Activated CD4-positive, CD25-positive, alpha-beta regulatory T cell treated with anti-CD3 and anti-CD28 coated beads, Interleukin-2, amount 50 U/mL, for 16 hours (primary cell): ENCODE results near the gene DENND1C.
"Not testable (repeated sequence)": the region's sequence is repeated elsewhere in the genome, so short reads cannot be mapped to it uniquely, and the experiment has no call there.

Experiments used
- DNase-seq: peaks from one replicate; pipeline ENCODE4 v3.0.0-alpha.2; 2020; ENCODE audit warnings: low read depth, low spot score

Gene DENND1C

DNA sequence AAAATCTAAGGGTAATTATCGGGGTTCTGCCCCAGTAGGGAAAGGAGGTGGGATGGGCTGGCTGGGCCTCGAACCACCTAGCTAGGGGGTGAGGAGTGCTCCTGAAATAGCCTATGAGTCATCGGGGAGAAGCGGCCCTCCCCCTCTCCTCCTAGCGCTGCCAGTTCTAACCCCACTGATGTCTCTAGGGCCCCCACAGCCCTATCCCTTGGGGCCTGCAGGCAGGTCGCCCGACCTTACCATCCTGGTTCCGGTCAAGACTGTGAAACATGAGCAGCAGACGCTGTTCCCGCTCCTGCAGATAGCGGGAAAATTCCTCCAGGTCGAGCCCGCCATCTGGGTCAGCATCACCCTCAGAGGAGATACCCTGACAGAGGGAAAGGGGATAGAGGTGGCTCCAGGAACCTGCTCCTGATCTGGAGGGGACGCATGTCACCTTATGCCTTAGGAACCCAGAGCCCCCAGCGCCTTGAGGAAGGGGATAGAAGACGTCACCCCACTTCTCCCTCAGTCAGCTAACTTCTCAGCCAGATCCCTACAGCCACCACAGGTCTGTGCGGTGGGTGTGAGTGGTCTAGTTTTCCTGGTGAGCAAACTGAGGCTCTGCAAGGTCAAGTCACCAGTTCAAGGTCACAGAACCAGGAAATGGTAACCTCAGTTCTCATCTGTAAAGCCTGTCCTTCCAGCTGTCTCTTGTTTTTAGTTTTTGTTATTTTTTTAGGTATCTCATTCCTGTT lies 23.5 kb downstream of the DENND1C start:
- no peak for DNase-seq

DNA sequence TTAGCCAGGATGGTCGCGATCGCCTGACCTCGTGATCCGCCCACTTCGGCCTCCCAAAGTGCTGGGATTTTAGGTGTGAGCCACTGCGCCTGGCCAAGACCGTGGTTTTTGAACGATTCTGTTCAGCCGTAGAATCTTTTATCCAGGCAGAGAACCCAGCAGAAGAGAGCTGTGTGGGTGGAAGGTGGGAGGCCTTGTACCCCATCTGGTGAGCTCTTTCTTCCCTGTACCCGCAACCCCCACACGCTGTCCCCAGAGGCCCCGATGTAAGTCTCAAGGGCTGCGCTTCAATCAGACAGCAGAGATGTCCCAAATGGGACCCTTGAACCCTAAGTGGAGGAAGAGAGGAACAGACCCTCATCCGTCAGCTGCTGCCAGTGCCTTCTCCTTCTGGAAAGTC lies 25.7 kb downstream of the DENND1C start:
- no peak for DNase-seq

DNA sequence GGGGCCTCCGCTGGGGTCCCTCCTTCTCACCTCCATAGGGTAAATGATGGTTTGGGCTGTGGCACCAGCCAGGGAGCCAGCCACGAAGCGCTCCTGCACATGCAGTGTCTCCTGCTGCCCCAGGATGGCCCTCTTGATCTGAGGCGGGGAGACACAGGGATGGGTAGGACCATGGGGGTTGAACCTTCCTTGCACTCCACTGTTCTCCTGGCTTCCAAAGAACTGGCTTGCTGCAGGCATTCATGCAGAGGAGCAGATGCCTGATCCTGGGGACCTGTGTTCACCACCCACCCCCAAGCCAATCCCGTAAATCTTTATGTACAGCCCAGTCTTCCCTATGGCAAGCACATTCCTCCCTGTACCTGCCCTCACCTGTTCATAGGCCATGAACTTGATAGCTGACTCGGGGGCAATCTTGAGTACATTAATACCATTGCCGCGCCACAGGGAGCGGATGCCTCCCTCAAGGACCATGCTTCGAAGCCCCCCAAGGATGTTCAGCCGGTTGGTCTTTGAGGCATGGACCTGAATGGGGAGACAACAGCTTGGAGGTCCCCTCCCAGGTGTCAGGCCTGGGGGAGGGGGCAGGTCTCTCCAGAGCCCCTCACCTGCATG lies 27.5 kb downstream of the DENND1C start:
- no peak for DNase-seq

DNA sequence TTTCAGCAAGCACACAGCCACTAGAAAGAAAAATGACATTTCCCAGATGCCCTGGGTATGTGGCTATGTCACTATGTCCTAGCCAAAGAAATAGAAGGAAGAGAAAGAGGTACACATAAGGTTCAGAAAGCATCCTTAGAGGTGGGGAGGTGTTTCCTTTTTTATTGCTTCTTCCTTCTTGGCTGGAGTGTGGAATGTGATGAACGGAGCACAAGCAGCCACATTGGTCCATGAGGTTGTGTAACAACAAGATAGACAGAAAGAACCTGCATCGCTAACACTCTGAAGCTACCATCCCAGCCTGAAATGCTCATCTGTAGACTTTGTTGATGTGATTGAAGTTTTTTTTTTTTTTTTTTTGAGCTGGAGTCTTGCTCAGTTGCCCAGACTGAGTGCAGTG lies 28.7 kb downstream of the DENND1C start:
- DNase-seq, result no peak

DNA sequence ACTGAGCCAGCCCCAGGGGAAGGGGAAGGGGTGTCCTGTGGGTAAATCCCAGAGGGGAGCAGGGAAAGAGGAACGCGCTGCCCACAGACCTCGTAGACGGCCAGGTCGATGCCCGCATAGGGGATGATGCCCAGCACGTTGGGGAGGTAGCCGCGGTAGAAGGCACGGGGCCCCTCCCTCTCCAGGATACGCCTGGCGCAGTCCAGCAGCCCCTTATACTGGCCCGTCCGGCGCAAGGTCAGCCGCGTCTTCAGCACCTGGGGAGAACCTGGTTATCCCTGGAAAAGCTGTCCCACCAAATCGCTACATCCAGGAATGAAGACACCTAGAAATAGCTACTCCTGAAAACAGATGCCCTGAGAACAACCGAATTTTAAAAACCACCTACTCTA lies 29.4 kb downstream of the DENND1C start:
- DNase-seq, result no peak

DNA sequence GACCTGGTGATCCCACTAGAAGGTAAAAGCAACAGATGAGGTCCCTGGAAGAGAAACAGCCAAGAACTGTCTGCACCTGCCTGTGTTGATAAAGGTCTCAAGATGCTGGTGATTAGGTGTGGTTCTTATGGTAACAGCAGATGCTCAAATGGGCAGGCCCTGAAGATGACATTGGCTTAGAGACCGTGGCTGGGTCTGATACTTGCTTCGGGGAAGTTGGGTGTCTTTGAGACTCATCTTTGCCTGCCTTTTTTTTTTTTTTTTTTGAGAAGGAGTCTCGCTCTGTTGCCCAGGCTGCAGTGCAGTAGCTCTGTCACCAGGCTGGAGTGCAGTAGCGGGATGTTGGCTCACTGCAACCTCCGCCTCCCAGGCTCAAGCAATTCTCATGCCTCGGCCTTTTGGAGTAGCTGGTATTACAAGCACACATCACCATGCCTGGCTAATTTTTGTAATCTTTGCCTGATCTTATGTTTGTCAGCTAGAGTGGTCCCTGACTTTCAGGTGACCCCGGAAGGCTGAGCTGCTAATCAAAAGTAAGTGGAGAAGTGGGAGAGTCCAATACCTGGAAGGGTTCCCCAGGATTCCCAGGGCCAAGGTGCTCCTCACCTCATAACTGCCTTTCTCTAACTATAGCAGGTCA lies 29.9 kb downstream of the DENND1C start:
- no peak for DNase-seq

DNA sequence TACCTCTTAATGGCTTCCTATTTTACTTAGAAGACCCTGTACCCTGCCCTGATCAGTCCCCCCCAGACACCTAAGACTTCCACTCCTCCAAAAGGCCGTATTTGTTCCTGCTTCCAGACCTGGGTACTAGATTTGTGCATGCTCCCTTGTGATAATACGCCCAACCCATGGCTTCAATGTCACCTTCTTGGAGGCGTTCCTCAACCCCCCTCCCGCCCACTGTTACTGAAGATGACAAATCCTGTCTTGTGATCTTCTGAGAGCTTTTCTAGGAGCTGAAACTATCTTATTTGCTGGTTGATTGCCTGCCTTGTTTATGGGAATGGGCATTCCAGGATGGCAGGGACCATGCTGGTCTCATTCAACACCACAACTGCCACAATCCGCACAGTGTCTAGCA lies 31.4 kb downstream of the DENND1C start:
- DNase-seq, result no peak

DNA sequence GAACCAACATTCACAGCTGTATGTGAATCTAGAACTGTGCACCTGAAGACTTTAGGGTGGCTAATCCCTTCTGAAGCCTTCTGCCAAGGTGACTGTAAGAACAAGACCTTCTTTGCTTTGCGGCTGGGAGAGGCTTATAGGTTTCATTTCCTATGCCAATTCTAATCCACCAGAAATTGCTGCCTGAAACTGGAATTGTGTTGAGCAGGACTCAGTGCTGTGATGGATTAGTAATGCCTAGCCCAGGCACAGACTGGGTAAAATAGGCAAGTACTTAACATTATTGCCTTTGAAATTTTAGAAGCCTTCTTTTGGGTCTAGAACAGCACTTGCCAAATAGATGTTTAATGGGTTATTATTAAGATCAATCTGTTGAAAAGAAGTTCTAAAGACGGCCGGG lies 33.5 kb downstream of the DENND1C start:
- no peak for DNase-seq

DNA sequence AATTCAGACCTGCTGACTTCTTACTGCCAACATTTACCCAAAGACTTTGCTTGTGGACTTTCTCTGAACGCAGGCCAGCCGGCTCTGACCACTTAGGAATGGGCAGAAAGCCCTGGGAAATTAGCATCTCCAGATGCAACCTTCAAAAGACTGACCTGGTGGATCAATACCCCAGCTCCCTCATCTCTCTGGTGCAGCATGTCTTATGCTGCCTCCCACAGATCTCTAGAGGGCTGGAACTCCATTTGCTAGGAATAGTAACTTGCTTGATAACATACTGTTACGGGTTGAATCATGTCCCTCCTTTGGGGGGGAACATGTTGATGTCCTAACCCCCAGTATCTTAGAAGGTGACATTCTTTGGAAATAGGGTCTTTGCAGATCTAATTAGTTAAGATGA lies 35.1 kb downstream of the DENND1C start:
- no peak for DNase-seq

DNA sequence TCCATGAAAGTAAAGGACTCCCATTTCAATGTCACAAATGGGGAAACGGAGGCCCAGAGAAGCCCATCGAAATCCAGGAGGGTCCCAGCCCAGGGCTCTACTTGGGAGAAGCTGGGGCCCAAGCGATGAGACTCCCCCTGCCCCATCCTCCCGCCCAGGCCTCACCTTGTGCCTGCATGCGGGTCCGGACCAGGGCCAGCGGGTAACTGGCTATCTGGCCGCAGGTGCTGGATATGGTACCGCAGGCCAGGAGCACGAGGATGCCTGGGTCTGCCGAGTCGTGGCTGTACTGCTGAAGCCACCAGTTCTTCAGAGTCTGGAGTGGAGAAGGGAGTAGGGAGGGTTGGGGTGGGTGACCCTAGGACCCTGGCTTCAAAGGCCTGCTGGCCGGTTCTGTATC lies 37.6 kb downstream of the DENND1C start:
- no peak for DNase-seq

DNA sequence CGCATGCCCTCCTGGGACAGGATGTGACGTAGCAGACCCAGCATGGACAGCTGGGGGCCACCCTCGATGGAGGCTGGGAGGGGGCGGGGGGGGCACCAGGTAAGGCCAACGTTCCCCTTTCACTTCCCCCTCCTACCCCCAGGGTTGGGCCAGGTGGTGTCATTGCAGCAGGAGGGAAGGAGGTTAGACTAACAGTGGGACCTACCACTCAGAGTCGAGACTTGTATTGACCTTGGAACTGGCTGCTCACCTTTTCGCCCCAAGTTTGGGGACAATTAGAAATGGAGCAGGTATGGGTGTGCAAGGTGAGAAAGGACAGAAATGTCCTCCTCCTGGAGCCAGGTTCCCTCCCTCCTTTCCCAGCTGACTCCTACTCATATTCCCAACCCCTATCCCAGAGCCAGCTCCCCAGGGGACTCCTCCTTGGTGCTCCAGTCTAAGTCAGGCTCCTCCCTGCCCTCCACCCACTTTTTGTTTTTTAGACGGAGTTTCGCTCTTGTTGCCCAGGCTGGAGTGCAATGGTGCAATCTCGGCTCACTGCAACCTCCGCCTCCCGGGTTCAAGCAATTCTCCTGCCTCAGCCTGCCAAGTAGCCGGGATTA lies 39.4 kb downstream of the DENND1C start:
- DNase-seq, result no peak

DNA sequence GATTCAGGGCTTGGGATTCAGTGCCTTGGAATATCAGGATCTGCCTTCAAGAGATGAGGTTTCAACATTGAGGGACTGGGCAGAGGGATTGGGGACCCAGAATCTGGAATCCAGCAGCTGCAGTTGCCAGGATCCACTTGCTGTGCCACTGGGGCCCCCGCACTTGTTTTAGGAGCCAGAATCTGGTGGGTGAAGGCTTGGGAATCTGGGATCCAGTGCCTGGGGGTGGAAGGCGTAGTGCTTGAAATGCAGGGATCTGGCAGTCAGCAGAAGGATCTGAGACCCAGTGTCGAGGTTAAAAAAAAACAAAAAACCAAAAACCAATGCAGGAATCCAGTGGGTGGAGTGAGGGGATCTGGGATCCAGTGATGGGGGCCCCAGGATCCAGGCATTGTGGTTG lies 40.7 kb downstream of the DENND1C start:
- DNase-seq, result no peak

DNA sequence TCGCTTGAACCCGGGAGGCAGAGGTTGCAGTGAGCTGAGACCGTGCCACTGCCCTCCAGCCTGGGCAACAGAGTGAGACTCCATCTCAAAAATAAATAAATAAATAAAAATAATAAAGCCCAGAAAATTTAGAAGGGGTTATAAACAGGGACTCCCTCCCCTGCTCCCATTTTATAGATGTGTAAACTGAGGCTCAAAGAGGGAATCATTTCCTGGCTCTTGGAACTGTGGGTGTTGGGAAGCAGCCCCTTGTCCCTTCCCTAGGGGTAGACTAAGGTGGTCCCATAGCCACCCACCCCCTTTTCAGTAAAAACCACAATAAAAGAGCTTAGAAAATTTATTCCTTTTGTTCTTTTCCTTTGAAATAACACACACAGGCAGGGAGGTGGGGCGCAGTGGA lies 41.8 kb downstream of the DENND1C start:
- no peak for DNase-seq

DNA sequence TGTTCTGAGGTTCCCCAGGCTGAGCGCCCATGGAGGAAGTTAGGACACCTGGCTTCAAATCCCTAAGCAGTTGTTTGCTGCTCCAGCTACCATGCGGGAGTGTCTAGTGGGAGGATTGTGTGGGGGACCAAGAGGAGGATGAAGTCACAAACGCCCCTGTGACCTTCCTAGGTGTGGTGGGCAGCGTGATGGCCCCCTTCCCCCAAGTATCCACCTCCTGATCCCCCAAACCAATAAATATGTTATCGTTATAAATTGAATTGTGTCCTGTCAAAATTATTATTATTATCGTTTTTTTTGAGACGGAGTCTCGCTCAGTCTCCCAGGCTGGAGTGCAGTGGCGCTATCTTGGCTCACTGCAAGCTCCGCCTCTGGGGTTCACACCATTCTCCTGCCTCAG lies 47.9 kb downstream of the DENND1C start, which contains the start of gene SLC25A41:
SLC25A41 (minus strand) TSS at position 101 of the 400 bp plus-strand sequence; CDS start at position 31, 70 bp downstream.
- no peak for DNase-seq

DNA sequence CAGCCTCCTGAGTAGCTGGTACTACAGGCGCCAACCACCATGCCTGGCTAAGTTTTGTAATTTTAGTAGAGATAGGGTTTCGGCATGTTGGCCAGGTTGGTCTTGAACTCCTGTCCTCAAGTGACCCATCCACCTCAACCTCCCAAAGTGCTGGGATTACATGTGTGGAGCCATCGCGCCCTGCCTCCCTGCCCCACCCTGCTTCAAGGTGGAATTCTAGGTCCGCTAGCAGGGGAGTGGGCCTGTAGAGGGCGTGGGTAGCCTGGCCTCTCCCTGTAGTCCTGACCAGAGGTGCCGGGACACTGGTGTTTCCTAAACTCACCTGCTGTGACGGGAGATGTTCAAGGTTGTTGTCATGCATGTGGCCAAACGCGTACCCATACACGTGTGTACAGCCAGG lies 48.4 kb downstream of the DENND1C start:
- DNase-seq, result no peak

DNA sequence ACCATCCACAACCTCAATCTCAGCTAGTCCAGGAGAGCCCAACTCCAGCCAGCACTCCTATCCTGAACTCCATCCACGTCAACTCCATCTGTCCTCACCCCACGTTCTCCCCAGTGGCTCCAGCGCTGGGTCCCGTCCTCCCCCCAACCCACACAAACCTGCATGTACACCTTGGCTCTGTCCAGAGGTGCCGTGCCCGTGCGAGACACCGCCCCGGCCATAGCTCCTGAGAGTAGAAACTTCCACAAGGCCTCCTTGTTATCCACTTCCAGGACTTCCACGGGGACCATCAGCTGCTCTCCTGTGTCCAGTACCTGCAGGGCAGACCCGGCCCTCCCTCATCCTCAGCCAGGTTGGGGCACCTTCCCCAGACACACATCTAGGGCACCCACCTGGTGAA lies 49.7 kb downstream of the DENND1C start:
- no peak for DNase-seq

DNA sequence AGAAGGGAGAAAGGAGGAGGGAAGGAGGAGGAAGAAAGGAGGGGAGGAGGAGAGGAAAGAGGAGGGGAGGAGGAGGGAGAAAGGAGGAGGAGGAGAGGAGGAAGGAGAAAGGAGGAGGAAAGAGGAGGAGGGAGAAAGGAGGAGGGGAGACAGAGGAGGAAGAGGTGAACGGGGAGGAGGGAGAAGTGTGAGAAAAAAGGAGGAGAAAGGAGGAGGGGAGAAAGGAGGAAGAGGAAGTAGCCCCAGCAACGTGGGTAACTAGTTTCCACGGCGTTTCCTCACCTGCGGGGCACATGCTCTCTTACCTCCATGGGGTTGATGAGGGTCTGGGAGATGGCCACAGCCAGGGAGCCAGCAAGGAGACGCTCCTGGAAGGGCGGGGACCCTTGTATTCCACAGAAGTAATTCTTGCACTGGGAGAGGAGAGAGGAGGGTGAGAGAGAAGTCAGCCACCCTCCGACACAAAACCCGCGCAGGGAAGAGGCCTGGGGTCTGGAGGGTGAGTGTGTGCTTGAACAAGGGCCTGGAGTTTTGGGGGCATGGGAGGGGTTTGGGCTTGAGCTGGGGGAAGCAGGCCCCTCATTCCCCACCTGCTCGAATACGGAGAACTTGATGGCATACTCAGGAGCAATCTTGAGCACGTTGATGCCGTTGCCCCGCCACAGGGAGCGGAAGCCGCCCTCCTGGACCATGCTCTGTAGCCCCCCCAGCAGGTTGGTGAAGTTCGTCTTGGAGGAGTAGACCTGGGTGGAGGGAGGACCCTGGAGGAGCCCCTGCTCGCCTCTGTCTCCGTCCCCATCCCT lies 52.0 kb downstream of the DENND1C start:
- no peak for DNase-seq

DNA sequence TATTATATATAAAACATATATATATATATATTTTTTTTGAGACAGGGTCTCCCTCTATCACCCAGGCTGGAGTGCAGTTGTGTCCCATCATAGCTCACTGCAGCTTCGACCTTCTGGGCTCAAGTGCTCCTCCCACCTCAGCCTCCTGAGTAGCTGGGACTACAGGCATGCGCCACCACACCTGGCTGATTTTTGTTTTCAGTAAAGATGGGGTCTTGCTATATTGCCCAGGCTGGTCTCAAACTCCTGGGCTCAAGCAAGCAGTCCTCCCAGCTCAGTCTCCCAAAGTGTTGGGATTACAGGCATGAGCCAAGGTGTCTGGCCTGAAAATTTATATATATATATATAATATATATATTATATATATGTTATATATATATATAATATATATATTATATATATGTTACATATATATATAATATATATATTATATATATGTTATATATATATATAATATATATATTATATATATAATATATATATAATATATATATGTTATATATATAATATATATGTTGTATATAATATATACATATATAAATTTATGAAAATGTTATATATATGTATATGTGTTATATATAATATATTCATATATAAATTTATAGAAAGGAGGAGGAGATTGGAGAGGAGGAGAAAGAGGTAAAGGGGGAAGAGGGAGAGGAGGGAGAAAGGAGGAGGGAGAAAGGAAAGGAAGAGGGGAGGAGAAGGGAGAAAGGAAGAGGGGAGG lies 52.7 kb downstream of the DENND1C start:
- not testable (repeated sequence) for DNase-seq

DNA sequence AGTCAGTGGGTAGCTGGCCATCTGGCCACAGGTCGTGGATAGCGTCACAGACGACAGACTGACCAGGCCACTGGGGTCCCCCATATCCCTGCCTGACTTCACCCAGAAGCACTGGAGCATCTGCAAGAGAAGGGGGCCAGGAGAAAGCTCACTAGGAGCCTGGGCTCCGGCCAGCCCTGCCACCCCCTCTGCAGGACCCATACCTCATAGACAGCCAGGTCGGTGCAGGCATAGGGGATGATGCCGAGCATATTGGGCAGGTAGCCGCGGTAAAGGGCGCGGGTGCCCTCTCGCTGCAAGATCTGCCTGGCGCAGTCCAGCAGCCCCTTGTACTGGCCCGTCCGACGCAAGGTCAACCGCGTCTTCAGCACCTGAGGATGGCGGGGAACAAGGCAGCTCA lies 54.5 kb downstream of the DENND1C start:
- DNase-seq, result no peak

DNA sequence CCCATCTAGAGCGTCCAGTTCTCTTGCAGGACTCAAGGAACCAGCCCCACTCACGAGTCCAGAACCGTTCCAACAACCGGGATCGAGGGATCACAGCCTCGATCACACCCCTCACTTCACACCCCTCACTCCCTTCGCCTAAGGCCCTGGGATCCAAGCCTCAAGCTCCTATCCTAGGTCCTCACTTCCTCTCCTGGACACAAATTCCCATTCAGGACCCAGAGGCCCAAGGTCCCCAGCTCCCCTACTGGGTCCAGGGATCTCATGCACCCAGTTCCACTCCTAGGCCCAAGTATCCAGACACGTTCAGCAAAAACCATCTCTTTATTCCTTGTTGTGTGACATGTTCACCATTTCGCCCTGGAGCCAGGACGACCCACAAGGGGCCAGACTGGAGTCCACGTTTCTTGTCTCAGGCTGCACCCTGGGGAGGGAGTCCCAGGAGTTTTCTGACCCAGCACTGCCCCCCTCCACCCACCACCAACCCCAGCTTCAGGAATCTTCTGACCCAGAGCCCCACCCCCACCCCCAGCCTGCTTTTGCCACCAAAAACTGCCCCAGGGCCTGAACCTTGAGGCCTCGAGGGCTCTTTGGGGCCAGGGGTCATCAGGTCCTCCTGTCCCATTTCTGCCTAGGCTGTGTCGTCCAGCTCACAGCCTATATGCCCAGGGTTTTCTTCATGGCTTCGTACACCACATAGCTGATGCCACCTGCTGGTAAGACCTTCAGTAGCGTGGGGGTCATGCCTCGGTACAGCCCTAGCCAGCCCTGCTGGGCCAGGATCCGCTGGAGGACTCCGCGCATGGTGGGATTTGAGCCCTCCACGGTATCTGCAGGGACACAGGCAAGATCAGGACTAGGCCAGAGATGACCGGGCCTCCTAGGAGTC lies 55.6 kb downstream of the DENND1C start:
- DNase-seq, result no peak
